Measurements from ENCODE around the gene PSMC1. TPM values are rescaled to one million over a fixed set of nuclear protein-coding genes. Genes with fewer than 3 reads are reported as not detected.

The PSMC1 gene
- 10 to 100 TPM; 47.3 to 89.9 TPM for total RNA-seq
- polyA plus RNA-seq, result 10 to 100 TPM; 79.7 to 89.9 TPM

- Histone ChIP-seq H3K4me3 (ENCODE audit: low read depth in 1 of 3, low read length in 3 of 3) (peak within 1 kb of the TSS; percentile 72 to 97 (median 89)), H3K9me3 (ENCODE audit: control insufficient read depth in 4 of 4, low read length in 3 of 4) (no peaks in the 10 kb centered on the region), H3K4me1 (ENCODE audit: control insufficient read depth in 4 of 4, insufficient read depth in 4 of 4, low read length in 3 of 4) (peaks cover 4 to 20% (median 15%) of the 10 kb centered on the region in 4 donors), H3K27me3 (ENCODE audit: control insufficient read depth in 4 of 4, insufficient read depth in 4 of 4, low read length in 3 of 4) (peaks cover 0 to 2% (median 0%) of the 10 kb centered on the region in 4 donors), H3K27ac (ENCODE audit: low read depth in 1 of 2, low read length in 2 of 2) (peak within 1 kb of the TSS; percentile 63 to 84), H3K36me3 (ENCODE audit: control insufficient read depth in 4 of 4, insufficient read depth in 3 of 4, low read depth in 1 of 4, low read length in 3 of 4) (peaks cover 6 to 19% (median 12%) of the 10 kb centered on the region in 4 donors), H3K9ac (ENCODE audit: low read depth in 1 of 2, low read length in 2 of 2) (peak within 1 kb of the TSS; percentile 93 to 95)
- TF ChIP-seq, protein P1, sequence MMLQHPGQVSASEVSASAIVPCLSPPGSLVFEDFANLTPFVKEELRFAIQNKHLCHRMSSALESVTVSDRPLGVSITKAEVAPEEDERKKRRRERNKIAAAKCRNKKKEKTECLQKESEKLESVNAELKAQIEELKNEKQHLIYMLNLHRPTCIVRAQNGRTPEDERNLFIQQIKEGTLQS (IDR thresholded peaks at IDR 0.05), result no peak
- TF ChIP-seq REST (IDR thresholded peaks at IDR 0.05), result peak; percentile 83
- peak; percentile 33 to 38 for TF ChIP-seq HNF4A (conservative IDR thresholded peaks at IDR 0.05)
- TF ChIP-seq SP1 (IDR thresholded peaks at IDR 0.05), result peak; percentile 33
- no peak for TF ChIP-seq NR2F2 (IDR thresholded peaks at IDR 0.05)
- TF ChIP-seq GABPA (IDR thresholded peaks at IDR 0.05 in 1 of 2, conservative IDR thresholded peaks at IDR 0.05 in 1 of 2), result peak; percentile 96 to 99
- TF ChIP-seq TAF1 (conservative IDR thresholded peaks at IDR 0.05), result peak; percentile 56
- peak in 1 of 2 donors; percentile 76 for TF ChIP-seq EGR1 (IDR thresholded peaks at IDR 0.05; ENCODE audit: low read depth in 2 of 2)
- TF ChIP-seq, protein P2, sequence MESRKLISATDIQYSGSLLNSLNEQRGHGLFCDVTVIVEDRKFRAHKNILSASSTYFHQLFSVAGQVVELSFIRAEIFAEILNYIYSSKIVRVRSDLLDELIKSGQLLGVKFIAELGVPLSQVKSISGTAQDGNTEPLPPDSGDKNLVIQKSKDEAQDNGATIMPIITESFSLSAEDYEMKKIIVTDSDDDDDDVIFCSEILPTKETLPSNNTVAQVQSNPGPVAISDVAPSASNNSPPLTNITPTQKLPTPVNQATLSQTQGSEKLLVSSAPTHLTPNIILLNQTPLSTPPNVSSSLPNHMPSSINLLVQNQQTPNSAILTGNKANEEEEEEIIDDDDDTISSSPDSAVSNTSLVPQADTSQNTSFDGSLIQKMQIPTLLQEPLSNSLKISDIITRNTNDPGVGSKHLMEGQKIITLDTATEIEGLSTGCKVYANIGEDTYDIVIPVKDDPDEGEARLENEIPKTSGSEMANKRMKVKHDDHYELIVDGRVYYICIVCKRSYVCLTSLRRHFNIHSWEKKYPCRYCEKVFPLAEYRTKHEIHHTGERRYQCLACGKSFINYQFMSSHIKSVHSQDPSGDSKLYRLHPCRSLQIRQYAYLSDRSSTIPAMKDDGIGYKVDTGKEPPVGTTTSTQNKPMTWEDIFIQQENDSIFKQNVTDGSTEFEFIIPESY (IDR thresholded peaks at IDR 0.05), result peak; percentile 89
- TF ChIP-seq YY1 (IDR thresholded peaks at IDR 0.05), result peak; percentile 96
- TF ChIP-seq MAX (IDR thresholded peaks at IDR 0.05), result peak; percentile 62
- TF ChIP-seq RAD21 (IDR thresholded peaks at IDR 0.05), result peak; percentile 35 to 50
- peak; percentile 43 to 46 for TF ChIP-seq RXRA (IDR thresholded peaks at IDR 0.05)
- peak; percentile 25 for TF ChIP-seq FOXA2 (IDR thresholded peaks at IDR 0.05)
- no peak for TF ChIP-seq FOXA1 (IDR thresholded peaks at IDR 0.05)
- under 1% methylated on average over 55 of the region's 55 CpGs for WGBS
- peak; percentile 85 for DNase-seq (ENCODE audit: low spot score)
Observed at GRCh38 chr14:90256354-90257131, at the start of gene PSMC1. TSS of gene PSMC1 (plus strand) at chr14:90256553. CDS start at chr14:90256598, 45 bp downstream.

DNA sequence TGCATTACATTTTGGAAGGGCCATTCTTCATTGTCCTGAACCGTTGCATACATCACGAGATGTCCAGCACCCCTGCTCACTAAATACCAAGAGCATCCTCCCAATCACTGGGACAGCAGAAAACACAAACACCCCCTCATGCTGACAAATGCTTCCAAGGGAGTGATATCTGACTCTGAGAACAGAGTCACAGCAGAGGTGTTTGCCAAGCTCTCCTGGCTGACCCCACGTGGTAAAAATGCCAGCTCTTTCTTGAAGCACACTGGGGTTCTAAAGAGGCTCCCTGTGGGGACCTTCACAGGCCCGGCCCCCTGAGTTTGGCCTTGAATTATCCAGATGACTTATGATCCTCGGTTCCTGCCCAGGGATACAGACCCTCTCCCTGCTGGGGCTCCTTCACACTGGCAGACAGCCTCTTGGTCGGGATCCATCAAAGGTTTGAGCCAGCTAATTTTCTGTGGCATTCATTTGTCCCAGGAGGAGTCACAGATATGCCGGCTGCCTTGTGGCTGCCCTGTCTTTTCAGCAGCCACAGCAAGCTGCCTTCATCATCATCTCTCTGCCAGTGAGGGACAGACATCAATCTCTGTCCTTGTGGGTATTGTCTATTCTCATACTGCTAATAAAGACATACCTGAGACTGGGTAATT lies 43.1 kb upstream of the PSMC1 start:
- Histone ChIP-seq H3K4me3 (ENCODE audit: low read depth in 1 of 3, low read length in 3 of 3) (no peak overlapping the region), H3K4me1 (ENCODE audit: control insufficient read depth in 4 of 4, insufficient read depth in 4 of 4, low read length in 3 of 4) (no peaks in the 10 kb centered on the region), H3K36me3 (ENCODE audit: control insufficient read depth in 4 of 4, insufficient read depth in 3 of 4, low read depth in 1 of 4, low read length in 3 of 4) (no peaks in the 10 kb centered on the region), H3K9ac (ENCODE audit: low read depth in 1 of 2, low read length in 2 of 2) (no peak overlapping the region), H3K27me3 (ENCODE audit: control insufficient read depth in 4 of 4, insufficient read depth in 4 of 4, low read length in 3 of 4) (no peaks in the 10 kb centered on the region), H3K9me3 (ENCODE audit: control insufficient read depth in 4 of 4, low read length in 3 of 4) (no peaks in the 10 kb centered on the region), H3K27ac (ENCODE audit: low read depth in 1 of 2, low read length in 2 of 2) (no peak overlapping the region)
- no peak for DNase-seq (ENCODE audit: low spot score)
- WGBS, result 83% methylated on average over 7 of the region's 7 CpGs
- no peak for TF ChIP-seq GABPA (IDR thresholded peaks at IDR 0.05 in 1 of 2, conservative IDR thresholded peaks at IDR 0.05 in 1 of 2)
- TF ChIP-seq HNF4G (IDR thresholded peaks at IDR 0.05), result no peak
- no peak for TF ChIP-seq JUND (IDR thresholded peaks at IDR 0.05)
- TF ChIP-seq FOXA2 (IDR thresholded peaks at IDR 0.05), result no peak
- TF ChIP-seq, protein P1 (IDR thresholded peaks at IDR 0.05), result no peak
- no peak for TF ChIP-seq MAX (IDR thresholded peaks at IDR 0.05)
- no peak for TF ChIP-seq YY1 (IDR thresholded peaks at IDR 0.05)
- TF ChIP-seq REST (IDR thresholded peaks at IDR 0.05), result no peak
